NT2/D1 (cell line): ENCODE data around the gene ADAMTS10.

Source experiments
- DNase-seq: peaks from one replicate; pipeline ENCODE4 v3.0.0-alpha.2; 2011; ENCODE audit warnings: low read depth, low spot score
- H3K27me3 ChIP-seq: 2 replicates; pipeline ENCODE4 v1.6.0; 2011; ENCODE audit warnings: mild to moderate bottlenecking; ENCODE audit not compliant: insufficient read length, insufficient read depth
- H3K36me3 ChIP-seq: 2 replicates; pipeline ENCODE4 v1.6.1; 2011; ENCODE audit warnings: mild to moderate bottlenecking, low read length, mixed read lengths; ENCODE audit not compliant: insufficient read depth, insufficient read length
- H3K4me1 ChIP-seq: 2 replicates; pipeline ENCODE4 v1.5.1; 2011; ENCODE audit not compliant: insufficient read depth, insufficient read length
- H3K4me3 ChIP-seq: 2 replicates; pipeline ENCODE4 v1.5.1; 2011; ENCODE audit warnings: low read depth; ENCODE audit not compliant: insufficient read length
- H3K9ac ChIP-seq: 2 replicates; pipeline ENCODE4 v1.6.0; 2011; ENCODE audit warnings: low read depth; ENCODE audit not compliant: insufficient read length
- H3K9me3 ChIP-seq: 2 replicates; pipeline ENCODE4 v1.5.1; 2011; ENCODE audit warnings: mild to moderate bottlenecking, low read length; ENCODE audit not compliant: insufficient read depth
- SUZ12 ChIP-seq: IDR thresholded peaks from 2 replicates; pipeline ENCODE4 v1.6.1; 2011; ENCODE audit not compliant: insufficient read length, insufficient read depth; ENCODE audit errors: extremely low read depth
- YY1 ChIP-seq: IDR thresholded peaks from 2 replicates; pipeline ENCODE4 v1.6.1; 2011; ENCODE audit not compliant: insufficient read length, insufficient read depth
- ZNF274 ChIP-seq: IDR thresholded peaks from 2 replicates; pipeline ENCODE4 v1.6.1; 2011; ENCODE audit warnings: mild to moderate bottlenecking, low read depth, low read length

Gene ADAMTS10

DNA sequence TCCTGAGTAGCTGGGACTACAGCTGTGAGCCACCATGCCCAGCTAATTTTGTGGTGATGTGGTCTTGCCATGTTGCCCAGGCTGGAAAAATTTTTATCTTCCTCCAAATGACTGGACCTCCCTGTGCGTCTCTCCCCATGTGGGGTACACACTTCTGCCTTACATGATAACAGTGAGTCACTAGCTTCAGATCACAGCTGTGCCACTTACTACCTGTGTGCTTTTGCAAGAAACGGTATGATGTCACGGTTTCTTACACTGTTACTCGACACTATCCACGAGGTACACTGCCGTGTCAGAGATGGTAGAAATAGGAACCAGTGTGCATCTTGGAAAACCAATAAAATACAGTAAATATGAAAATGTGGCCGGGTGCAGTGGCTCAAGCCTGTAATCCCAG lies 79.0 kb downstream of the ADAMTS10 start:
- peaks cover 8% of the 10 kb centered on the region for H3K4me1 ChIP-seq
- peaks cover 27% of the 10 kb centered on the region for H3K36me3 ChIP-seq
- H3K4me3 ChIP-seq = no peak overlapping the region
- DNase-seq = no peak
- H3K9me3 ChIP-seq = no peaks in the 10 kb centered on the region
- H3K27me3 ChIP-seq = peaks cover 4% of the 10 kb centered on the region
- TF ChIP-seq ZNF274 (no peak), SUZ12 (no peak), YY1 (no peak)
- H3K9ac ChIP-seq = no peak overlapping the region
